ENCODE results near the gene ACO1. TPM values are rescaled to one million over a fixed set of nuclear protein-coding genes. Genes with fewer than 3 reads are reported as not detected.

Gene ACO1
- total and polyA plus RNA-seq, 2 experiments from 2014 or later = 42.1 to 51.5 TPM

GRCh38 chr9:32422237-32422806, 37.9 kb downstream of the ACO1 start:
- Histone ChIP-seq H3K36me3 (peaks cover 47% of the 10 kb centered on the region), H3K9me3 (ENCODE audit: low read depth) (no peaks in the 10 kb centered on the region), H3K4me3 (no peak overlapping the region), H3K27ac (no peak overlapping the region), H3K27me3 (no peaks in the 10 kb centered on the region), H3K4me1 (ENCODE audit: low read depth) (no peaks in the 10 kb centered on the region)
- TF ChIP-seq CTCF (IDR thresholded peaks at IDR 0.05; ENCODE audit: low read depth, low read length) = no peak
- no peak for DNase-seq (ENCODE audit: low read depth in 1 of 2, low spot score in 1 of 2)

- no peak for TF ChIP-seq CTCF (IDR thresholded peaks at IDR 0.05; ENCODE audit: low read depth, low read length)
- peak in 1 of 2 donors; percentile 58 for DNase-seq (ENCODE audit: low read depth in 1 of 2, low spot score in 1 of 2)
- H3K4me1 ChIP-seq (ENCODE audit: low read depth) = no peaks in the 10 kb centered on the region
- peaks cover 47% of the 10 kb centered on the region for H3K36me3 ChIP-seq
- H3K4me3 ChIP-seq = no peak overlapping the region
- no peak overlapping the region for H3K27ac ChIP-seq
- no peaks in the 10 kb centered on the region for H3K9me3 ChIP-seq (ENCODE audit: low read depth)
- H3K27me3 ChIP-seq = no peaks in the 10 kb centered on the region
These were observed 38.9 kb downstream of the ACO1 start for GRCh38 chr9:32423371-32423770.

- no peak overlapping the region for H3K27ac ChIP-seq
- no peak for DNase-seq (ENCODE audit: low read depth in 1 of 2, low spot score in 1 of 2)
- no peaks in the 10 kb centered on the region for H3K9me3 ChIP-seq (ENCODE audit: low read depth)
- TF ChIP-seq CTCF (IDR thresholded peaks at IDR 0.05; ENCODE audit: low read depth, low read length) = no peak
- H3K4me1 ChIP-seq (ENCODE audit: low read depth) = no peaks in the 10 kb centered on the region
- no peaks in the 10 kb centered on the region for H3K27me3 ChIP-seq
- peaks cover 36% of the 10 kb centered on the region for H3K36me3 ChIP-seq
- no peak overlapping the region for H3K4me3 ChIP-seq
These were observed 40.2 kb downstream of the ACO1 start for GRCh38 chr9:32424616-32425015.

- no peak overlapping the region for H3K4me3 ChIP-seq
- no peak for TF ChIP-seq CTCF (IDR thresholded peaks at IDR 0.05; ENCODE audit: low read depth, low read length)
- H3K9me3 ChIP-seq (ENCODE audit: low read depth) = no peaks in the 10 kb centered on the region
- H3K27me3 ChIP-seq = no peaks in the 10 kb centered on the region
- H3K36me3 ChIP-seq = peaks cover 26% of the 10 kb centered on the region
- H3K27ac ChIP-seq = no peak overlapping the region
- DNase-seq (ENCODE audit: low read depth in 1 of 2, low spot score in 1 of 2) = peak in 1 of 2 donors; percentile 94
- no peaks in the 10 kb centered on the region for H3K4me1 ChIP-seq (ENCODE audit: low read depth)
These were observed 42.0 kb downstream of the ACO1 start for GRCh38 chr9:32426278-32426939.

GRCh38 chr9:32427111-32427873, 42.8 kb downstream of the ACO1 start:
- Histone ChIP-seq H3K4me3 (no peak overlapping the region), H3K27ac (no peak overlapping the region), H3K36me3 (peaks cover 22% of the 10 kb centered on the region), H3K4me1 (ENCODE audit: low read depth) (no peaks in the 10 kb centered on the region), H3K9me3 (ENCODE audit: low read depth) (no peaks in the 10 kb centered on the region), H3K27me3 (no peaks in the 10 kb centered on the region)
- no peak for TF ChIP-seq CTCF (IDR thresholded peaks at IDR 0.05; ENCODE audit: low read depth, low read length)
- peak in 1 of 2 donors; percentile 52 for DNase-seq (ENCODE audit: low read depth in 1 of 2, low spot score in 1 of 2)
